Epithelial cell of esophagus (primary cell): ENCODE results near the gene RABIF.

Source experiments
- DNase-seq: peaks from one replicate; pipeline ENCODE4 v3.0.0; 2010; ENCODE audit warnings: low read depth
- H3K4me3 ChIP-seq: 2 replicates; pipeline ENCODE4 v1.5.1; 2011; ENCODE audit warnings: mild to moderate bottlenecking, low read length, control low read depth
- TF ChIP-seq, protein P1 (sequence below): IDR thresholded peaks from 2 replicates; pipeline ENCODE4 v1.5.1; 2011; ENCODE audit warnings: low read depth, mild to moderate bottlenecking, low read length, control low read depth, inconsistent platforms; ENCODE audit not compliant: insufficient read depth; ENCODE audit errors: missing control alignments

The RABIF gene

DNA sequence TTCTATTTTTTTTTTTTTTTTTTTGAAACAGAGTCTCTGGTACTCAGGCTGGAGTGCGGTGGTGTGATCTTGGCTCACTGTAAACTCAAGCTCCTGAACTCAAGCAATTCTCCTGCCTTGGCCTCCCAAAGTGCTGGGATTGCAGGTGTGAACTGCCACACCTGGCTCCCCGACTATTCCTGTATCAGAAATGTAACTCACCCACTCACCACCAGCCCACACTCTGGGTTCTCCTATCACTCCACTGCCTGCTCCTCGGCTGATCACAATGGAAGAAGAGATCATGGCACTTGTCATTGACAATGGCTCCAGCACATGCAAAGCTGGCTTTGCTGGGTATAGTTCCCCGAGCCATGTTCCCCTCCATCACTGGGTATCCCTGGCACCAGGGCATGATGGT is 15.9 kb downstream of the RABIF start:
- no peak for DNase-seq
- no peak overlapping the region for H3K4me3 ChIP-seq
- TF ChIP-seq, protein P1, sequence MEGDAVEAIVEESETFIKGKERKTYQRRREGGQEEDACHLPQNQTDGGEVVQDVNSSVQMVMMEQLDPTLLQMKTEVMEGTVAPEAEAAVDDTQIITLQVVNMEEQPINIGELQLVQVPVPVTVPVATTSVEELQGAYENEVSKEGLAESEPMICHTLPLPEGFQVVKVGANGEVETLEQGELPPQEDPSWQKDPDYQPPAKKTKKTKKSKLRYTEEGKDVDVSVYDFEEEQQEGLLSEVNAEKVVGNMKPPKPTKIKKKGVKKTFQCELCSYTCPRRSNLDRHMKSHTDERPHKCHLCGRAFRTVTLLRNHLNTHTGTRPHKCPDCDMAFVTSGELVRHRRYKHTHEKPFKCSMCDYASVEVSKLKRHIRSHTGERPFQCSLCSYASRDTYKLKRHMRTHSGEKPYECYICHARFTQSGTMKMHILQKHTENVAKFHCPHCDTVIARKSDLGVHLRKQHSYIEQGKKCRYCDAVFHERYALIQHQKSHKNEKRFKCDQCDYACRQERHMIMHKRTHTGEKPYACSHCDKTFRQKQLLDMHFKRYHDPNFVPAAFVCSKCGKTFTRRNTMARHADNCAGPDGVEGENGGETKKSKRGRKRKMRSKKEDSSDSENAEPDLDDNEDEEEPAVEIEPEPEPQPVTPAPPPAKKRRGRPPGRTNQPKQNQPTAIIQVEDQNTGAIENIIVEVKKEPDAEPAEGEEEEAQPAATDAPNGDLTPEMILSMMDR: no peak

DNA sequence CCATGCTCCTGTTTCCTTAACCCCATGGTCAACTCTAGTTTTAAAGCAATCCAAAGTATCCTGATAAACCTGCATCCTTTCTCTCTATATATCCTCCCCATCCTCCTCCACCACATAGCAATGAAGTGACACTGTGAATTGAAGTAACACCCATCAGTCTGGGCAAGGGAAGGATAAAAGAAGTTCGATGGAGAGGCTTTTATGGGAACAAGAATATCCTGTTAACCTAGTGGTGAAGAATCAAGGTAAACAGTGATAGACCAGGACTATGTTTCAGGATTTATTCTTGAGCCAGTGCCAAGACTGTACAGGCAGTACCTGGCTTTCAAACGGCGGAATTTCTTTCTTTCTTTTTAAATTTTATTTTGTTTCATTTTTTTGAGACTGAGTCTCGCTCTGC is 17.6 kb downstream of the RABIF start:
- TF ChIP-seq, protein P1: no peak
- DNase-seq: peak; percentile 63
- no peak overlapping the region for H3K4me3 ChIP-seq

DNA sequence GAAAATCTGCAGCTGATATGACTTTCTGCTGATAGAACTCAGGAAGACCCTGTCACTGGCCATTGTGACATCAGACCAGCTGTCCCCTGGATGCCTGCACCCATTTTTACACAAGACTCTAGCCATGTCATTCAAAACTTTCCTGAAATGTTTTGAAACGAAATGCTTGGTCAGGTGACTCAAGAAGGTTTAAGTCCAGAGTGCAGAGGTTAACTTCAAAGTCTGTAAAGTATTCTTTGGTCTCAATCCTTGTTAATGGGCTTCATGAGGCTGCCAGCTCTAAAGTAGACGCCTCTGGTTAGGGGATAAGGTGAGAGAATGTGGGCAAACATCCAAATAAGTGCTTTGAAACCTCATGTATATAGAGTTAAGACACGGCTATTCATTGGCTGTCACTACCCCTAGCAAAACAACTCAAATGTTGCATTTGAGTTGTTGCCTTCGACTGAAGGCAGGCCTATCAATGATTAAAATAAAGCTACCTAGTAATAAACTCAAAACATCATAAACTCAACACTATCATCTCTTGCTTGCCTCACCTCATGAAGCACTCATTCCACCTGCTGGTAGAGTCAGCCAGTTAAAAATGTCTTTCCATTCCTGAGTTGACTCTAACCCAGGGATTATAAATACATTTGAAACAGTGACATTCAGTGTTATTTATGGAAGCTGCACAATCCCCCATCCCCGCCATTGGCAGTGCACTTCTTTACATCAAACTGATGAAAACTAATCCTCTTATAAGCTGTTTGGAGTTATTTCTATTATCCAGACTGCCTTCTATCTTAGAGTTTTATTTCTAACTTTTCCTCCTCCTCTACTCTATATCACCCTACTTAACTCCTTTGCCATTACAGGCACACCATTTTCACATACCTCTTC is 26.0 kb downstream of the RABIF start:
- TF ChIP-seq, protein P1: peak; percentile 23
- no peak overlapping the region for H3K4me3 ChIP-seq

DNA sequence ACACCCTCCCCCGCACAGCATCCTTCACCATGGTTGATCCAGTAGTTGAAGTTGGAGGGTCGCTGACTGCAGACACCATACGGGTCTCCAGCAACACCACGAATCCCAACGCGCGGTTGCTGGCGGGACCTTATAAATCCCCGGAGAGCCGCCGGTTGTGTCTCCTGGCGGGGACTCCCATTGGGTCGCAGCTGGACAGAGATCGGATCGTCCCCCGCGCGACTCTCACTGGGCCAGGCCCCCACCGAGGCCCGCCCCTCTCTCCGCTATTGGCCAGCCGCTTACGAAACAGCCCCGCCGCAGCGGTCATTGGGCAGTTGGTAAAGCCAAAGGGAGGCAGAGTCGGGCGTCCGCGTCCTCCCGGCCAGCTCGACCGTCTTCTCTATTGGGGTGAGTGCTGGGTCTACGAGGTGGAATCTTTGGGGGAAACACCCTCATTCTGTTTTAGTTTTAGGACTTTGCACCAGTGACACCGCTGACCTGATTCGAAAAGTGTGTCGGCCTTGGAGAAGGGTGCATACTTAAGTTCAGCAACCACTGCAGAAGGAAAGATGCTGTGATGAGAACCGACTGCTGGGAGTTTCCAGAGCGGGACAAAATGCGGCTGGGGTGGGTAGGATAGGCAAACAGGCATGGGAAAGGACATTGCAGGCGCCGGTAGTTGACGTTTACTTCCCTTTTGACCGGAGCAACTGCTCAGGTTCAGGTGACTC is 27.4 kb downstream of the RABIF start:
- DNase-seq: peak; percentile 91
- TF ChIP-seq, protein P1: no peak
- H3K4me3 ChIP-seq: peak overlapping the region; percentile 65

More for the DNA sequence above, 26.0 kb downstream of the RABIF start:
- no peak for DNase-seq

DNA sequence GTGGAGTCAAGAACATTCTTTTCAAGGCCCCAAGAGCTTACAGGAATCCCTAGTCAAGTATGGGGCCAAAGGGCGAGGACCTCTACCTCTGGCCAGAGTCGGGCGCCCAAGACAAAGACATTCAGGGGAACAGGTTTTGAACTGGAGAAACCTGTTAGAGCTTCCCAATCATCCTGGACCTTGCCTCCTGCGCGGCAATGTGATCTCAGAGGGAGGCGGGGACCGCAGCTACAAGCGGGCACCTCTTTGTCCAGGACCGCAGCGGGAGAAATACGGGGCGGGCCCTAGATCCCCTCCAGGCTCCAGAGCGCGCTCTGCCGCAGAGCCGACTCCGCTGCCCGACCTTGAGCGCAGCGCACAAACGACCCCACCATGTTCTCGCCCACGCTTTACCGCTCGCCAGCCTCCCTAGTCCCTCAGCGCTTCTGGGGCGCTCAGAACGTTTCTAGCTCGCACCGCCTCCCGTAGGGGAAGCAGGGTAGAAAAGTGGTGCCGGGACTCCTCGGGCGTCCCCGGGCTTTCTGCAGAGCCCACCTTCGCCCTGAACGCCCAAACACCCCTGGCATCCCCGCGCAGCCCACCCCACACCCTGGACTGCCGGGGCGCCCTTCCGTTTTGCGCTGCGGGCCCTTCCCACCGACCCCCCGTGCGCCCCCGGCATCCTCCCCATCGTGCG is 28.1 kb downstream of the RABIF start:
- peak; percentile 87 for DNase-seq
- TF ChIP-seq, protein P1: no peak
- H3K4me3 ChIP-seq: peak overlapping the region; percentile 65

DNA sequence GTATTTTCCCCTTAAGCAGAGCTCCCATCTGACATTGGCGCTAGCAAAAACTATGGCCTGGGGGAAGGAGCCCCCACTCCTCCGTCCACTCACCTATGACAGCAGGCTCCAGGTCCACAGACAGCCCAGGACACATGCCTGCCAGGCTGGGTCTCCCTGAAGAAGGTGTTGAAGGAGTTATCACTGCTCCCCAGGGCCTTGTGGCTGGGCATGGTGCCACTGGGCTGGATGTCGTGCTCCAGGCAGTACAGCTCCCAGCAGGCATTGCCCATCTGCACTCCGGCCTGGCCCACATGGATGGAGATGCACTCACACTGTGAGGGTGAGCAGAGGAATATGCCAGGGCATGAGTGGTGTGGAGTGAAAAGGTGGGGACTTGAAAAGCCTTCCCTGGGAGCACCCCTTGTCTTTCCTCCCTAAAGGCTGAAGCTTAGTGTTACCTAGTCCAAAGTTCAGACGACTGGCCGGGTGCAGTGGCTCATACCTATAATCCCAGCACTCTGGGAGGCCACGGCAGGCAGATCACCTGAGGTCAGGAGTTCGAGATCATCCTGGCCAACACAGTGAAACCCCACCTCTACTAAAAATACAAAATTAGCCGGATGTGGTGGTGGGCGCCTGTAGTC is 30.0 kb downstream of the RABIF start:
- no peak overlapping the region for H3K4me3 ChIP-seq
- TF ChIP-seq, protein P1: no peak
- DNase-seq: no peak
